K562 (cell line): ENCODE data around the gene RHOF. TPM values are rescaled to one million over a fixed set of nuclear protein-coding genes. Genes with fewer than 3 reads are reported as not detected.

ENCODE experiments used
- ARID1B ChIP-seq: fragments of 450-650 bp; IDR thresholded peaks from 2 replicates; pipeline ENCODE4 v1.6.1; 2016; ENCODE audit warnings: antibody characterized with exemption, mild to moderate bottlenecking, inconsistent platforms
- BRF1 ChIP-seq: IDR thresholded peaks from 3 replicates; pipeline ENCODE4 v1.6.1; 2011; ENCODE audit warnings: borderline replicate concordance, mild to moderate bottlenecking; ENCODE audit not compliant: insufficient read length; ENCODE audit errors: extremely low read depth
- CC2D1A ChIP-seq: fragments of 450-650 bp; IDR thresholded peaks from 2 replicates; pipeline ENCODE4 v1.6.1; 2017; ENCODE audit warnings: mild to moderate bottlenecking
- CREB3 ChIP-seq: fragments of 450-650 bp; conservative IDR thresholded peaks from 2 replicates; pipeline ENCODE4 v1.6.1; 2016; ENCODE audit warnings: missing genetic modification characterization, low read depth, mild to moderate bottlenecking, missing compliant biosample characterization, moderate library complexity
- ELF2 ChIP-seq: fragments of 250-450 bp; sonication (Bioruptor Pico); IDR thresholded peaks from 2 replicates; pipeline ENCODE4 v1.5.0; 2021; ENCODE audit warnings: mild to moderate bottlenecking
- EWSR1 ChIP-seq: fragments of 450-650 bp; IDR thresholded peaks from 2 replicates; pipeline ENCODE4 v1.6.1; 2018; ENCODE audit warnings: borderline replicate concordance, mild to moderate bottlenecking, low read depth, moderate library complexity; ENCODE audit not compliant: partially characterized antibody
- FIP1L1 ChIP-seq: fragments of 200-400 bp; formaldehyde crosslinking; IDR thresholded peaks from 2 replicates; pipeline ENCODE4 v1.6.1; 2018; ENCODE audit warnings: mild to moderate bottlenecking, low read depth, low read length; ENCODE audit not compliant: poor library complexity, severe bottlenecking
- HDAC2 ChIP-seq: fragments of 450-650 bp; IDR thresholded peaks from 2 replicates; pipeline ENCODE4 v1.6.1; 2016; ENCODE audit warnings: mild to moderate bottlenecking
- HLTF ChIP-seq: fragments of 450-650 bp; IDR thresholded peaks from 2 replicates; pipeline ENCODE4 v1.6.1; 2016
- MED1 ChIP-seq: sonication (generic); formaldehyde crosslinking; IDR thresholded peaks from 2 replicates; pipeline ENCODE4 v1.8.1; 2023; ENCODE audit warnings: missing genetic modification reagents, borderline replicate concordance
- MTF1 ChIP-seq: fragments of 250-450 bp; sonication (Bioruptor Pico); IDR thresholded peaks from 2 replicates; pipeline ENCODE4 v1.9.0; 2021; ENCODE audit warnings: moderate library complexity, mild to moderate bottlenecking, inconsistent platforms, borderline replicate concordance
- PHB2 ChIP-seq: fragments of 450-650 bp; IDR thresholded peaks from 2 replicates; pipeline ENCODE4 v1.6.1; 2017; ENCODE audit warnings: low read depth
- POLR2AphosphoS5 ChIP-seq: IDR thresholded peaks from 2 replicates; pipeline ENCODE4 v1.6.1; 2011; ENCODE audit warnings: mild to moderate bottlenecking, low read depth, low read length, moderate library complexity; ENCODE audit not compliant: control insufficient read depth, insufficient read depth
- PPARD ChIP-seq: fragments of 250-450 bp; sonication (Bioruptor Pico); IDR thresholded peaks from 2 replicates; pipeline ENCODE4 v1.8.0; 2022; ENCODE audit warnings: inconsistent platforms, mild to moderate bottlenecking, moderate library complexity
- RBM14 ChIP-seq: fragments of 200-400 bp; formaldehyde crosslinking; IDR thresholded peaks from 2 replicates; pipeline ENCODE4 v1.6.1; 2018; ENCODE audit warnings: low read depth, mild to moderate bottlenecking, low read length, moderate library complexity, borderline replicate concordance; ENCODE audit not compliant: insufficient read depth
- TBL1XR1 ChIP-seq, 2 experiments: IDR thresholded peaks; 2 replicates each; pipeline ENCODE4 v1.6.1; 2012; ENCODE audit warnings: improper control_type of control experiment in 2 of 2, low read length in 2 of 2, mild to moderate bottlenecking in 1 of 2
- ZBTB8A ChIP-seq: fragments of 450-650 bp; IDR thresholded peaks from 2 replicates; pipeline ENCODE4 v1.6.1; 2018; ENCODE audit warnings: mild to moderate bottlenecking, moderate library complexity; ENCODE audit not compliant: partially characterized antibody
- ZEB2 ChIP-seq: fragments of 450-650 bp; IDR thresholded peaks from 2 replicates; pipeline ENCODE4 v1.6.1; 2016
- ZFP1 ChIP-seq: fragments of 450-650 bp; formaldehyde crosslinking; IDR thresholded peaks from 2 replicates; pipeline ENCODE4 v1.4.0; 2020; ENCODE audit warnings: mild to moderate bottlenecking, mixed read lengths
- ZFPM2 ChIP-seq: fragments of 250-450 bp; sonication (Bioruptor Pico); IDR thresholded peaks from 2 replicates; pipeline ENCODE4 v1.5.1; 2022; ENCODE audit warnings: mild to moderate bottlenecking
- ZNF449 ChIP-seq: fragments of 250-450 bp; sonication (Bioruptor Pico); IDR thresholded peaks from 2 replicates; pipeline ENCODE4 v1.8.0; 2022; ENCODE audit warnings: moderate library complexity, mild to moderate bottlenecking, inconsistent platforms
- ZNF561 ChIP-seq: fragments of 450-650 bp; formaldehyde crosslinking; conservative IDR thresholded peaks from 2 replicates; pipeline ENCODE4 v1.4.0; 2020; ENCODE audit warnings: mild to moderate bottlenecking, moderate library complexity
- ZNF583 ChIP-seq: fragments of 250-450 bp; sonication (Bioruptor Pico); IDR thresholded peaks from 2 replicates; pipeline ENCODE4 v1.4.0; 2020
- polyA plus RNA-seq, 8 experiments: library from polyadenylated mRNA; depleted of rRNA in 4 of 8; stranded (reverse) in 5 of 8; unstranded in 3 of 8; fragments of >200 nt; fragmentation: Nextera tagmentation in 2 of 8; fragmentation: Illumina TruSeq in 1 of 8; extraction: Ambion mirVana in 2 of 8; extraction: Trizol in 1 of 8; gene quantifications; 2 replicates each; pipeline versions ENCODE4 v1.2.1 to v1.2.3, GENCODE V29; 2011 to 2014; ENCODE audit warnings: inconsistent platforms in 1 of 8, missing spikeins in 1 of 8
- total RNA-seq, 7 experiments: library from RNA; depleted of rRNA in 6 of 7; stranded (reverse); fragments of >200 nt in 6 of 7; fragmentation: Illumina TruSeq in 2 of 7; extraction: Trizol in 2 of 7; gene quantifications; 2 replicates each; pipeline versions ENCODE4 v1.2.1 to v1.2.3, GENCODE V29; 2011 to 2021; ENCODE audit warnings: low replicate concordance in 1 of 7
- TF ChIP-seq, protein P1 (sequence below): sonication (generic); formaldehyde crosslinking; IDR thresholded peaks from 2 replicates; pipeline ENCODE4 v1.8.1; 2023; ENCODE audit warnings: mild to moderate bottlenecking, missing genetic modification reagents, moderate library complexity

RHOF gene
- total and polyA plus RNA-seq, 9 of the 15 experiments (the other 6 are each of a cell fraction or from before 2014, with no cell fraction given): 0.13 to 10.1 (median 4.0) TPM

DNA sequence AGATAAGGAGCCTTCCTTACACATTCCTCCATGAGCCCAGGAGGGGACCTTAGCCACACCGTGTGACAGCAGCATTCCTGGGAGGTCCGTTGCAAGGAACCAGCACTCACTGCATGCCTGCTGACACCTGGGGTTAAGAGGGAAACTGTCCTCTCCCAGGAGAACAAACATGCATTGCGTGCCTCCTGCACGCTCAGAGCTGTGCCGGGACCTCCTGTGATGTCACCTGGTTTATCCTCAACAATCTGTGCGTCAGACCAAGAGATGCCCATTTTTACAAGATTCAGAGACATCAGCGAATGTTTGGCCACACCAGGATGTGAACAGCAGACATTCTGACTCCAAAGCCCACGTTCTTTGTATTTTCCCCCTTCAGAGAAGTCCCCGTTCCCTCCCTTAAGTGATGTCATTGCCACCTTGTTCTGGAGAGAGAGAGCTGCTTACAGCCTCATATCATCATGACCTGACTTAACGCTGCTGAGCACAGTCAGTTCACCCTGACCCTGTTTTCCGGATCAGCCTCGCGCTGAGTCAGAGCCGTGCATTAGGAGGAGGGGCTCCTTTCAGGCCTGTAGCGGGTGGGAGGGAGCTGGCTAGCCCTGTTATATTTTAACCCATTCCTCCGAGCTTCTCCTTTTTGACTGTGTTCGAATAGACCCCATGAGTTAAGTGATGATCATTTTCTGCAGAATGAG, 44.8 kb downstream of the RHOF start (continued):
- TF ChIP-seq PHB2 (no peak), HLTF (no peak), ELF2 (CRISPR knock-in tag) (no peak), FIP1L1 (no peak), TBL1XR1 (IDR thresholded peaks at IDR 0.05; ENCODE audit: low read length in 2 of 2) (peak in 1 of 2 experiments; percentile 75; a peak in 1 of 4 replicates), PPARD (CRISPR knock-in tag) (no peak), CREB3 (0 out of 2 replicates have a peak, but pooled peaks have one; percentile 51), ZNF583 (CRISPR knock-in tag) (0 out of 2 replicates have a peak, but pooled peaks have one; percentile 19), ZNF561 (CRISPR knock-in tag) (no peak), HDAC2 (no peak; the same call in none of the 2 replicates), EWSR1 (no peak), CC2D1A (no peak), ARID1B (peak; percentile 79), ZFP1 (no peak), ZFPM2 (no peak), ZBTB8A (no peak), MTF1 (CRISPR knock-in tag) (no peak), ZNF449 (CRISPR knock-in tag) (no peak), BRF1 (no peak), ZEB2 (peak; percentile 69), RBM14 (no peak), MED1 (CRISPR knock-in tag) (no peak), POLR2AphosphoS5 (no peak)
- TF ChIP-seq, protein P1, sequence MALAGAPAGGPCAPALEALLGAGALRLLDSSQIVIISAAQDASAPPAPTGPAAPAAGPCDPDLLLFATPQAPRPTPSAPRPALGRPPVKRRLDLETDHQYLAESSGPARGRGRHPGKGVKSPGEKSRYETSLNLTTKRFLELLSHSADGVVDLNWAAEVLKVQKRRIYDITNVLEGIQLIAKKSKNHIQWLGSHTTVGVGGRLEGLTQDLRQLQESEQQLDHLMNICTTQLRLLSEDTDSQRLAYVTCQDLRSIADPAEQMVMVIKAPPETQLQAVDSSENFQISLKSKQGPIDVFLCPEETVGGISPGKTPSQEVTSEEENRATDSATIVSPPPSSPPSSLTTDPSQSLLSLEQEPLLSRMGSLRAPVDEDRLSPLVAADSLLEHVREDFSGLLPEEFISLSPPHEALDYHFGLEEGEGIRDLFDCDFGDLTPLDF: no peak
